Ectodermal cell (in vitro differentiated cells): ENCODE results near the gene GLRX3.

Experiments used
- H3K27ac ChIP-seq: 2 replicates; pipeline ENCODE4 v1.7.0; 2013; ENCODE audit warnings: mild to moderate bottlenecking, low read depth, low read length; ENCODE audit not compliant: insufficient read depth, poor library complexity, severe bottlenecking
- H3K27me3 ChIP-seq: 2 replicates; pipeline ENCODE4 v1.7.0; 2013; ENCODE audit warnings: mild to moderate bottlenecking, low read length; ENCODE audit not compliant: insufficient read depth, control insufficient read depth, poor library complexity, severe bottlenecking
- H3K36me3 ChIP-seq: one replicate; pipeline ENCODE4 v1.7.0; 2013; ENCODE audit warnings: low read length; ENCODE audit not compliant: control insufficient read depth, insufficient read depth
- H3K4me1 ChIP-seq: one replicate; pipeline ENCODE4 v1.7.0; 2013; ENCODE audit warnings: low read length; ENCODE audit not compliant: control insufficient read depth, insufficient read depth
- H3K4me3 ChIP-seq: 2 replicates; pipeline ENCODE4 v1.7.0; 2013; ENCODE audit warnings: low read depth, low read length, control low read depth; ENCODE audit not compliant: insufficient read depth
- H3K9me3 ChIP-seq: 2 replicates; pipeline ENCODE4 v1.7.0; 2013; ENCODE audit warnings: mild to moderate bottlenecking, low read length, moderate library complexity; ENCODE audit not compliant: control insufficient read depth
- WGBS, 2 experiments: methylation state at CpG; one replicate each; pipeline ENCODE4 v1.1.7; 2013; ENCODE audit warnings: missing lambda C conversion rate in 2 of 2; 5-methylcytosine and 5-hydroxymethylcytosine counted together

The GLRX3 gene

DNA sequence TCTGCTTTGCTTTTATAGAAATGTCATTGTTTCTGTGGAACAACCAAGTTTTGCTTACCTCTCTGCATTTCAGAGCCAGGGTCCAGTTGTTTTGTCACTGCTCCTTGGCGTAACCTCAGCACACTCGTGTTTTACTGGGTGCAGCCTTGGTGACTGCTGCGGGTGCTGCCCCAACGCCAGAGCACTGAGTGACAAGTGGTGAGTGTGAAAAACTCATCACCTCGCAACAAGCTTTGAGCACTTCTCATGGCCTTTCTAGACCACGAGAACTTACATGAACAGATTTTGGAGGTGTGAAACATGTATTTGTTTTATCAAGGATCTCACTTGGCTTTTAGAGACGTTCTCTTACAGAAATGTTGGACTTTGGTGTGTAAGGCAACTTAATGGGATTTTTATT is 31.0 kb downstream of the GLRX3 start:
- H3K36me3 ChIP-seq, result peaks cover 14% of the 10 kb centered on the region
- H3K4me3 ChIP-seq, result no peak overlapping the region
- no peaks in the 10 kb centered on the region for H3K27me3 ChIP-seq
- H3K4me1 ChIP-seq, result no peaks in the 10 kb centered on the region
- no peaks in the 10 kb centered on the region for H3K9me3 ChIP-seq
- 94 to 96% methylated on average over 7 of the region's 7 CpGs for WGBS, 2 experiments
- no peak overlapping the region for H3K27ac ChIP-seq

- H3K27ac ChIP-seq, result no peak overlapping the region
- peaks cover 12% of the 10 kb centered on the region for H3K36me3 ChIP-seq
- H3K9me3 ChIP-seq, result no peaks in the 10 kb centered on the region
- H3K27me3 ChIP-seq, result no peaks in the 10 kb centered on the region
- no peaks in the 10 kb centered on the region for H3K4me1 ChIP-seq
- H3K4me3 ChIP-seq, result no peak overlapping the region
- 96 to 97% methylated on average over 7 of the region's 7 CpGs for WGBS, 2 experiments
Measured at GRCh38 chr10:130167707-130168106, 31.5 kb downstream of the GLRX3 start.

GRCh38 chr10:130169136-130169859 is 33.1 kb downstream of the GLRX3 start:
- Histone ChIP-seq H3K36me3 (peaks cover 8% of the 10 kb centered on the region), H3K4me1 (no peaks in the 10 kb centered on the region), H3K4me3 (no peak overlapping the region), H3K27ac (no peak overlapping the region), H3K9me3 (no peaks in the 10 kb centered on the region), H3K27me3 (no peaks in the 10 kb centered on the region)
- WGBS, 2 experiments, result 84 to 89% methylated on average over 9 of the region's 9 CpGs

GRCh38 chr10:130171196-130171595 is 35.0 kb downstream of the GLRX3 start:
- no peak overlapping the region for H3K4me3 ChIP-seq
- peaks cover 15% of the 10 kb centered on the region for H3K36me3 ChIP-seq
- no peaks in the 10 kb centered on the region for H3K9me3 ChIP-seq
- 95 to 98% methylated on average over 3 of the region's 3 CpGs for WGBS, 2 experiments
- H3K4me1 ChIP-seq, result no peaks in the 10 kb centered on the region
- no peak overlapping the region for H3K27ac ChIP-seq
- H3K27me3 ChIP-seq, result no peaks in the 10 kb centered on the region

DNA sequence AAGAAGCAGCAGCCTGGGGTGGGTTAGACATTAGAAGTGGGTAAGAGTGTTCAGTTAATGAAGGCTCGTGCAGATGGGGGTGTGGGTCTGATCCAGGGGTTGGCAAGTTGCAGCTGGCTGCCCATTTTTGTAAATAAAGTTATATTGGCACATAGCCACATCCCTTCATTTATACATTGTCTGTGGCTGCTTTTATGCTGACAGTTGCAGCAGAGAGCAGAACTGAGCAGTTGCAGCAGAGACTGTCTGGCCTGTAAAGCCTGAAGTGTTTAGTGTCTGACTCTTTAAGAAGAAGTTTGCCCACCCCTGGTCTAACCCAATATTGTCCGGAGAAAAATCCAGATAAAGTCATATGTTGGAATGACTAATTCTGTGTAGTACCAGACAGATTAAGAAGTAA is 38.1 kb downstream of the GLRX3 start:
- Histone ChIP-seq H3K27me3 (no peaks in the 10 kb centered on the region), H3K27ac (no peak overlapping the region), H3K36me3 (peaks cover 8% of the 10 kb centered on the region), H3K4me1 (no peaks in the 10 kb centered on the region), H3K9me3 (no peaks in the 10 kb centered on the region), H3K4me3 (no peak overlapping the region)
- WGBS, 2 experiments, result 92 to 96% methylated on average over 2 of the region's 2 CpGs

GRCh38 chr10:130175074-130175473 is 38.9 kb downstream of the GLRX3 start:
- H3K4me1 ChIP-seq, result no peaks in the 10 kb centered on the region
- H3K4me3 ChIP-seq, result no peak overlapping the region
- H3K9me3 ChIP-seq, result no peaks in the 10 kb centered on the region
- no peaks in the 10 kb centered on the region for H3K27me3 ChIP-seq
- no peak overlapping the region for H3K27ac ChIP-seq
- WGBS, 2 experiments, result 90 to 91% methylated on average over 4 of the region's 4 CpGs
- peaks cover 12% of the 10 kb centered on the region for H3K36me3 ChIP-seq

GRCh38 chr10:130177250-130177649 is 41.1 kb downstream of the GLRX3 start:
- H3K36me3 ChIP-seq, result peaks cover 25% of the 10 kb centered on the region
- no peak overlapping the region for H3K27ac ChIP-seq
- H3K4me1 ChIP-seq, result no peaks in the 10 kb centered on the region
- no peak overlapping the region for H3K4me3 ChIP-seq
- no peaks in the 10 kb centered on the region for H3K27me3 ChIP-seq
- no peaks in the 10 kb centered on the region for H3K9me3 ChIP-seq
- WGBS, 2 experiments, result 95 to 97% methylated on average over 7 of the region's 7 CpGs

DNA sequence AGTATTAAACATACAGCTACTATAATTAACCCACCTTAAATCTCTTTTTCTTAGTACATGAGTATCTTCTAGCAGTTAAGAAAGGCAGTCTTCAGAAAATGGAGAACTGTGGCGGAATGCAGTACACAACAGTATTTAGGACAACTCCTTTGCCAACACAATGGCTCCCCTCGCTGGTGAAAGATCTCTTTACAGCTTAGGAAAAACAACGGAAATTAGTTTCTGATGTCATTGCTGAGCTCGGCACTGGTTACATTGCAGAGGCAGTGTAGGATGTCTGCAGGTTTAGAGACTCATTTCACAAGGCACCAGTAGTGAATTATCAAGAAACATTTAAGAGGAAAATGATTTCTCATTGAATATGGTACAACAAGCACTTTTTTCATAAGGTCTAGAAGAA is 43.4 kb downstream of the GLRX3 start:
- 50 to 54% methylated on average over 4 of the region's 4 CpGs for WGBS, 2 experiments
- H3K9me3 ChIP-seq, result no peaks in the 10 kb centered on the region
- H3K36me3 ChIP-seq, result peaks cover 29% of the 10 kb centered on the region
- H3K27ac ChIP-seq, result no peak overlapping the region
- H3K4me1 ChIP-seq, result no peaks in the 10 kb centered on the region
- no peak overlapping the region for H3K4me3 ChIP-seq
- no peaks in the 10 kb centered on the region for H3K27me3 ChIP-seq

DNA sequence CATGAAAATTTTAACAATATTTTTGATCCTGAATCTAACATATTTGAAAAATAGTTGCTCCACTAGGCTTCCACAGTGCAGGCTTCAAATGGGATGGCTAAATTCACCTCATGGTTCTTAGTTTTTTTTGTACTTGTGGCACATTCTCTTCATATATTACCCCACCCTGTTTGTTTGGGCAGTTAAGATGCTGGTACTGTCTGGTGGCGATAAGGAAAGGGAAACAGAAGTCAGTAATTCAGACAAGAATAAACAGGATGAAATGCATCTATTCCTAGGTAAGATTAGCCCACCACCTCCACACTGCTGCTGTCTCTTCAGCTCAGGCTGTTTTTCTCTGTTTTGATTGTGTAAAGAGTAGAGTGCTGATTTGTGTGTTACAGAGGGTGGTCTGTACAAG is 44.2 kb downstream of the GLRX3 start:
- no peaks in the 10 kb centered on the region for H3K4me1 ChIP-seq
- 100% methylated on average over 1 of the region's 1 CpG; no CpG with 5 or more reads in 1 of the 2 experiments for WGBS, 2 experiments

DNA sequence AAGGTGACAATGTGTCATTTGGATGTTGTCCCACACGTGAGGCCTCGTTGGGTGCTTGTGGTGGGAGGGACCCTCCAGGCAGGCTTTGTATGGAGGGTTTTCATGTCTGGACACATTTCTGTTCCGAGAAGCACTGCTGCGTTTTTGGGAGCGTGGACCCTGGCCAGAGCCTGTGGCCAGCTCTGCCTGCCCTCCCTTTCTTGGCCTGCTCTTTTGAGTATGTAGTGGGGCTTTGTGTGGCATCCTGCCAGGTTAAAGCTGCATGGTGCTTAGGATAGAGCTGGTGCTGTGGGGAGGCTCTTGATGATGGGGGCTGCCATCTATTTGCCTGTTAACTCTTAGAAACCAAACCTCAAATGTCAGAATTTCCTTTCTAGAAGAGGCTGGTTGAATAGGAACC is 45.7 kb downstream of the GLRX3 start:
- Histone ChIP-seq H3K36me3 (peaks cover 21% of the 10 kb centered on the region), H3K4me1 (no peaks in the 10 kb centered on the region), H3K27me3 (no peaks in the 10 kb centered on the region), H3K27ac (no peak overlapping the region), H3K4me3 (no peak overlapping the region), H3K9me3 (no peaks in the 10 kb centered on the region)
- WGBS, 2 experiments, result 93 to 95% methylated on average over 5 of the region's 5 CpGs

More for the DNA sequence above, 44.2 kb downstream of the GLRX3 start:
- H3K27me3 ChIP-seq, result no peaks in the 10 kb centered on the region
- H3K9me3 ChIP-seq, result no peaks in the 10 kb centered on the region
- H3K27ac ChIP-seq, result no peak overlapping the region
- peaks cover 24% of the 10 kb centered on the region for H3K36me3 ChIP-seq
- no peak overlapping the region for H3K4me3 ChIP-seq
